ENCODE results near the gene TMBIM4. TPM values are rescaled to one million over a fixed set of nuclear protein-coding genes. Genes with fewer than 3 reads are reported as not detected.
A peak's percentile ranks its signal among the peaks of the same experiment; 100 is the strongest.
"Not testable (repeated sequence)": the region's sequence is repeated elsewhere in the genome, so short reads cannot be mapped to it uniquely, and the experiment has no call there.

Gene TMBIM4
- total RNA-seq: 100 to 1,000 TPM; 186 to 322 (median 242) TPM

GRCh38 chr12:66169221-66170170 is at the start of gene TMBIM4:
TSS of gene TMBIM4 (minus strand) at chr12:66169996. CDS start at chr12:66169951, 45 bp downstream.
- peak; percentile 80 to 86 for DNase-seq
- H3K4me3 ChIP-seq (replicated peaks in 1 of 3): peak within 1 kb of the TSS; percentile 49 to 83 (median 58)
- no peaks in the 10 kb centered on the region for H3K27me3 ChIP-seq
- TF ChIP-seq POLR2A (IDR thresholded peaks at IDR 0.05) (peak; percentile 3 to 68), CTCF (IDR thresholded peaks at IDR 0.05) (peak in 3 of 6 experiments; percentile 14 to 38 (median 23))
- H3K9me3 ChIP-seq: no peaks in the 10 kb centered on the region
- peak within 1 kb of the TSS; percentile 96 to 99 (median 96) for H3K27ac ChIP-seq
- H3K4me1 ChIP-seq: peaks cover 9 to 13% of the 10 kb centered on the region in 2 donors
- H3K36me3 ChIP-seq: no peaks in the 10 kb centered on the region
- intact Hi-C loops (cut with DNase I): loop anchor here (10.0 kb wide), 1 partner anchor 125 kb away; no protein-coding TSS in a partner anchor
- 0% methylated on average over 32 to 50 of the region's 67 CpGs for WGBS, 2 donors

- TF ChIP-seq POLR2A (IDR thresholded peaks at IDR 0.05): no peak
- no peak for TF ChIP-seq CTCF (IDR thresholded peaks at IDR 0.05)
- no peaks in the 10 kb centered on the region for H3K36me3 ChIP-seq
- no peak overlapping the region for H3K27ac ChIP-seq
- WGBS, 2 donors: 80 to 83% methylated on average over 4 of the region's 4 CpGs
- H3K4me1 ChIP-seq: no peaks in the 10 kb centered on the region
- H3K9me3 ChIP-seq: no peaks in the 10 kb centered on the region
- DNase-seq: no peak
- intact Hi-C loops (cut with DNase I): no loop called here
- no peak overlapping the region for H3K4me3 ChIP-seq (replicated peaks in 1 of 3)
- no peaks in the 10 kb centered on the region for H3K27me3 ChIP-seq
These were observed 47.6 kb upstream of the TMBIM4 start for GRCh38 chr12:66217342-66217917.

- H3K27me3 ChIP-seq; H3K9me3 ChIP-seq; H3K36me3 ChIP-seq; H3K27ac ChIP-seq; DNase-seq; H3K4me3 ChIP-seq (replicated peaks in 1 of 3); intact Hi-C loops (cut with DNase I); H3K4me1 ChIP-seq: not testable (repeated sequence)
- WGBS, 2 donors: 71 to 86% methylated on average over 3 of the region's 3 CpGs
These were observed 43.2 kb upstream of the TMBIM4 start for GRCh38 chr12:66213011-66213410.

- intact Hi-C loops (cut with DNase I); DNase-seq; H3K27me3 ChIP-seq; H3K4me1 ChIP-seq; H3K27ac ChIP-seq; H3K9me3 ChIP-seq; H3K4me3 ChIP-seq (replicated peaks in 1 of 3); H3K36me3 ChIP-seq: not testable (repeated sequence)
- WGBS, 2 donors: 87 to 89% methylated on average over 2 of the region's 2 CpGs
These were observed 41.8 kb upstream of the TMBIM4 start for GRCh38 chr12:66211573-66211972.

- intact Hi-C loops (cut with DNase I): no loop called here
- no peak for TF ChIP-seq CTCF (IDR thresholded peaks at IDR 0.05)
- TF ChIP-seq POLR2A (IDR thresholded peaks at IDR 0.05): no peak
These were observed 41.0 kb upstream of the TMBIM4 start for GRCh38 chr12:66210840-66211239.

GRCh38 chr12:66206141-66206540 is 36.3 kb upstream of the TMBIM4 start:
- no peak for TF ChIP-seq CTCF (IDR thresholded peaks at IDR 0.05)
- no peak for TF ChIP-seq POLR2A (IDR thresholded peaks at IDR 0.05)
- DNase-seq: no peak

More at GRCh38 chr12:66210840-66211239, 41.0 kb upstream of the TMBIM4 start:
- Histone ChIP-seq H3K27me3 (no peaks in the 10 kb centered on the region), H3K27ac (no peak overlapping the region), H3K36me3 (no peaks in the 10 kb centered on the region), H3K4me1 (no peaks in the 10 kb centered on the region), H3K4me3 (replicated peaks in 1 of 3) (no peak overlapping the region), H3K9me3 (no peaks in the 10 kb centered on the region)
- no peak for DNase-seq

More at GRCh38 chr12:66206141-66206540, 36.3 kb upstream of the TMBIM4 start:
- no peaks in the 10 kb centered on the region for H3K9me3 ChIP-seq
- H3K4me1 ChIP-seq: no peaks in the 10 kb centered on the region
- H3K36me3 ChIP-seq: no peaks in the 10 kb centered on the region
- intact Hi-C loops (cut with DNase I): no loop called here
- WGBS, 2 donors: 86 to 87% methylated on average over 1 of the region's 1 CpG
- no peak overlapping the region for H3K27ac ChIP-seq
- no peak overlapping the region for H3K4me3 ChIP-seq (replicated peaks in 1 of 3)
- H3K27me3 ChIP-seq: no peaks in the 10 kb centered on the region

Measured in thyroid gland (tissue), 4 donors.